Gastrocnemius medialis (tissue), 4 donors: ENCODE data around the gene AGBL1. TPM values are rescaled to one million over a fixed set of nuclear protein-coding genes. Genes with fewer than 3 reads are reported as not detected.

Experiments used
- ATAC-seq, 2 donors: fragments of 150-250 bp; one replicate each; pipeline ENCODE4 v1.9.1; 2016
- DNase-seq, 2 donors: peaks; one replicate each; pipeline ENCODE4 v3.0.0-alpha.2; 2019
- H3K27ac ChIP-seq, 4 donors: fragments of 200-600 bp; sonication (generic); 1 replicate in 1 of 4; 2 replicates in 3 of 4; pipeline ENCODE4 v1.5.1; 2016 to 2018; ENCODE audit warnings: mild to moderate bottlenecking in 2 of 4, moderate library complexity in 1 of 4
- H3K27me3 ChIP-seq, 3 donors: fragments of 200-600 bp; sonication (generic) in 2 of 3; 1 replicate in 1 of 3; 2 replicates in 2 of 3; pipeline versions ENCODE4 v1.5.1 to v1.6.0; 2016 to 2019; ENCODE audit warnings: mild to moderate bottlenecking in 1 of 3, moderate library complexity in 1 of 3
- H3K36me3 ChIP-seq, 2 donors: fragments of 200-600 bp; sonication (generic) in 1 of 2; one replicate each; pipeline ENCODE4 v1.5.1; 2017 to 2018
- H3K4me1 ChIP-seq, 2 donors: fragments of 200-600 bp; sonication (generic) in 1 of 2; one replicate each; pipeline ENCODE4 v1.5.1; 2016 to 2017; ENCODE audit warnings: mild to moderate bottlenecking in 2 of 2
- H3K4me3 ChIP-seq, 4 donors: fragments of 200-600 bp; sonication (generic) in 3 of 4; 1 replicate in 1 of 4; 2 replicates in 3 of 4; pipeline ENCODE4 v1.5.1; 2016 to 2019; ENCODE audit warnings: mild to moderate bottlenecking in 2 of 4
- H3K9me3 ChIP-seq, 3 donors: fragments of 200-600 bp; sonication (generic) in 2 of 3; 1 replicate in 1 of 3; 2 replicates in 2 of 3; pipeline ENCODE4 v1.5.1; 2016 to 2019
- CTCF ChIP-seq, 5 experiments: fragments of 450-650 bp in 3 of 5; fragments of 200-600 bp in 2 of 5; sonication (generic) in 2 of 5; IDR thresholded peaks in 4 of 5; conservative IDR thresholded peaks in 1 of 5; 1 replicate in 4 of 5; 2 replicates in 1 of 5; pipeline ENCODE4 v1.5.1; 2016 to 2019; ENCODE audit warnings: antibody characterized with exemption in 5 of 5, mild to moderate bottlenecking in 3 of 5, moderate library complexity in 3 of 5
- POLR2A ChIP-seq, 2 donors: fragments of 450-650 bp; IDR thresholded peaks; one replicate each; pipeline ENCODE4 v1.6.1; 2017; ENCODE audit warnings: antibody characterized with exemption in 2 of 2, mild to moderate bottlenecking in 2 of 2, moderate library complexity in 2 of 2
- in situ Hi-C, 4 donors: fragments of 200-750 bp; cut with MboI; loops; one replicate each; pipeline versions ENCODE4 v1.15.0 to v1.8.0; 2017; ENCODE audit warnings: low sequenced_read_pairs in 4 of 4
- intact Hi-C: fragments of 100-400 bp; cut with DNase I; formaldehyde crosslinking; loops from one replicate; pipeline ENCODE4 v1.15.1; 2023; ENCODE audit warnings: low total_unique reads
- total RNA-seq, 4 donors: library from RNA; depleted of rRNA; stranded (reverse); fragments of >200 nt; gene quantifications; one replicate each; pipeline versions ENCODE4 v1.1.0 to v1.2.3, GENCODE V29; 2016

Gene AGBL1
- total RNA-seq, 4 donors from 2014 or later = 3.8 to 29.7 (median 15.9) TPM

GRCh38 chr15:86329311-86330013 lies 249.8 kb downstream of the AGBL1 start:
- no peaks in the 10 kb centered on the region for H3K4me1 ChIP-seq
- TF ChIP-seq CTCF (IDR thresholded peaks at IDR 0.05 in 4 of 5, conservative IDR thresholded peaks at IDR 0.05 in 1 of 5) = no peak
- TF ChIP-seq POLR2A (IDR thresholded peaks at IDR 0.05) = no peak
- H3K27ac ChIP-seq = no peak overlapping the region
- no peaks in the 10 kb centered on the region for H3K9me3 ChIP-seq
- no peaks in the 10 kb centered on the region for H3K36me3 ChIP-seq
- in situ Hi-C loops = no loop called here
- ATAC-seq (no peak), DNase-seq (no peak)
- no peaks in the 10 kb centered on the region for H3K27me3 ChIP-seq
- intact Hi-C loops = no loop called here
- no peak overlapping the region for H3K4me3 ChIP-seq

- no peak overlapping the region for H3K4me3 ChIP-seq
- DNase-seq (no peak), ATAC-seq (no peak)
- no peak overlapping the region for H3K27ac ChIP-seq
- no peaks in the 10 kb centered on the region for H3K9me3 ChIP-seq
- no peaks in the 10 kb centered on the region for H3K4me1 ChIP-seq
- in situ Hi-C loops (no loop called here), intact Hi-C loops (no loop called here)
- H3K36me3 ChIP-seq = no peaks in the 10 kb centered on the region
- no peak for TF ChIP-seq CTCF (IDR thresholded peaks at IDR 0.05 in 4 of 5, conservative IDR thresholded peaks at IDR 0.05 in 1 of 5)
- H3K27me3 ChIP-seq = no peaks in the 10 kb centered on the region
Measured at GRCh38 chr15:86333819-86334218, 254.1 kb downstream of the AGBL1 start.

GRCh38 chr15:86336051-86336788 lies 256.5 kb downstream of the AGBL1 start:
- ATAC-seq (no peak), DNase-seq (no peak)
- TF ChIP-seq CTCF (IDR thresholded peaks at IDR 0.05 in 4 of 5, conservative IDR thresholded peaks at IDR 0.05 in 1 of 5) (no peak), POLR2A (IDR thresholded peaks at IDR 0.05) (no peak)
- Histone ChIP-seq H3K4me3 (no peak overlapping the region), H3K4me1 (no peaks in the 10 kb centered on the region), H3K9me3 (no peaks in the 10 kb centered on the region), H3K27ac (no peak overlapping the region), H3K27me3 (no peaks in the 10 kb centered on the region), H3K36me3 (no peaks in the 10 kb centered on the region)
- intact Hi-C loops (no loop called here), in situ Hi-C loops (no loop called here)

GRCh38 chr15:86337071-86337470 lies 257.4 kb downstream of the AGBL1 start:
- TF ChIP-seq CTCF (IDR thresholded peaks at IDR 0.05 in 4 of 5, conservative IDR thresholded peaks at IDR 0.05 in 1 of 5) = no peak
- TF ChIP-seq POLR2A (IDR thresholded peaks at IDR 0.05) = no peak
- no peak for ATAC-seq
- Histone ChIP-seq H3K4me3 (no peak overlapping the region), H3K27ac (no peak overlapping the region), H3K36me3 (no peaks in the 10 kb centered on the region), H3K27me3 (no peaks in the 10 kb centered on the region), H3K4me1 (no peaks in the 10 kb centered on the region), H3K9me3 (no peaks in the 10 kb centered on the region)
- no peak for DNase-seq
- intact Hi-C loops = no loop called here
- in situ Hi-C loops = no loop called here
